Hippocampal formation (tissue), 2 donors: Measurements from ENCODE around the gene LDLRAD3.

Experiments used
- DNase-seq, 2 donors: peaks; one replicate each; lab custom pipeline; 2025; lab: John Stamatoyannopoulos, UW

LDLRAD3 gene

DNA sequence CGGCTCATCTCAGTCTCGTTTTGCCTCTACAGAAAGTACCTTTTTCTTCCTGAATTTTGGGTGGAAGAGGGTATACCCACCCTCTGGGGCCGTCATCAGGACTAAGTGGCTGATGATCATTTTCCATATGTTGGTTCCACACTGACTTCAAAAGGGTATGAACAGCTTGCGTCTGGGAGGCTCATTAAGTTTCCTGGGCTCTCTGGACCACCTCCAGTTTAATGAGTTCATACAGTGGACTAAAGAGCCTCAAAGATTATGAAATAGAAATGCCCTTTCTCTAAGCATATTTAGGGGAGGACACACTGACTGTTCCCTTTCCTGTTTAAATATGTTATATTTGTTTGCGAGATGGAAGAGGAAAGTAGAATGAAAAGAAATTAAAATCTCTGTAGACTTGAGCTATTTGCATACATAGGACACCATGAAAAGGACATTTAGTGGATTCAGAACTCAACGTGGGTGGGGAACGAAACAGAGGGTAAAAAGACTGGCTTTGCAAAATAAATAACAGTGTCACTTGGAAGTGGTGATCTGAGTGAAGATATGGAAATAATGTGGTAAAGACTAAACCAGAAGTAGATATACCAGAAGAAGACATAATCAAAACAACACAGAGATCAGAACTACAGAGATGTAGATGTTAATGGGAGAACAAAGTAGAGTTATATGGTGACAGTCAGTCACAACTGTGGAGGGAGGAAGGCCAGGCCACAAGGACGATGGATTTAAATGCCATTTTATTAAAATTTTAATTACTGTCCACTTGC, 18.7 kb downstream of the LDLRAD3 start:
- no peak for DNase-seq

DNA sequence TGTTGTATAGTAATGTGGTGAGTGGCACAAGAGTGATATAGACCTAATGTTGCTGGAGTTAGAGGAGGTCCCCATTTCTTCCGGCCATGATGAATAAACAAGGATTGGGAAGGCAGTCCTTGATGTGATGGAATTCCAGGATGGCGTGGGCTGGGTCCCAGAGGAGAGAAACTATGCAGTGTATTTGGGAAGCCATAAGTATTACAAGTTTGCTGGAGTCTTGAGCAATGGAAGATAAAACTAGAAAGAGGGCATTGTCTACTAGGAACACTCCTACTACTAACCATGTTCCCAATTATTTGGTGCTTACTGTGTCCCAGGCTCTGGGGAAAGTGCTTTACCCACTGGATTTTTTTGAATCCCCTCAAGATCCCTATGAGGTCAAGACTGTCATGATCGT, 20.0 kb downstream of the LDLRAD3 start:
- no peak for DNase-seq

DNA sequence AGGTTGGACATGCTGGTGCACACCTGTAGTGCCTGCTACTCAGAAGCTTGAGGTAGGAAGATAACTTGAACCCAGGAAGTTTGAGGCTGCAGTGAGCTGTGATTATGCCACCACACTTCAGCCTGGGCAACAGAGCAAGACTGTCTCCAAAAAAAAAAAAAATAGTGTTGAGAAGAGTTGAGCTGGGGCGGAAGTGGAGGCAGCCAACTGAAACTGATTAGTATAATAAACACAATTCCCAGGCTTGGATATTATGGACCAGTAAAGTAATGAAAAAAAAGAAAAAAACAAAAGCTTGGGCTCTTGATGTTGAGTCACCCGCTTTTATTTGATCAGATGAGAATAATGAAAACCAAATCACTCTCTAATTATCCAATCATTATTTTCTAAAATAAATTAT, 21.0 kb downstream of the LDLRAD3 start:
- DNase-seq: no peak

DNA sequence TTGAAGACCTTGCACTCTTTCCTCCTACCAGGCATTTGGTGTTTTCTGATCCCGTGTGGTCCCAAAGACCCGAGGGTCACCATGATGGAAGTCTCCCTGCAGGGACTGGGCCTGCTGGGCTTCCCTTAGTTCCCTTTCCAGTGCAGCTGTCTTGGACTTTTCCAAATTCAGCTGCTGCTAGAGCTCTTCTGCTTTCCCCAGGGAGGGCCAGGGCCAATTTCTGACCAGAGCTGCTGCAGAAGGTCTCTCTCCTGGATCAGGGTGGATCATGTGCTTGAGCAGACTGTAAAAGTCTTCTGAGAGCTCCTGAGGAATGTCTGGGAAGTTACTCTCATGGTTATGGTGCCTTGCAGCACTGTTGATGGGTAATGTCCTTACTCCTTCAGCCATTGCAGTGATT, 23.2 kb downstream of the LDLRAD3 start:
- no peak for DNase-seq

DNA sequence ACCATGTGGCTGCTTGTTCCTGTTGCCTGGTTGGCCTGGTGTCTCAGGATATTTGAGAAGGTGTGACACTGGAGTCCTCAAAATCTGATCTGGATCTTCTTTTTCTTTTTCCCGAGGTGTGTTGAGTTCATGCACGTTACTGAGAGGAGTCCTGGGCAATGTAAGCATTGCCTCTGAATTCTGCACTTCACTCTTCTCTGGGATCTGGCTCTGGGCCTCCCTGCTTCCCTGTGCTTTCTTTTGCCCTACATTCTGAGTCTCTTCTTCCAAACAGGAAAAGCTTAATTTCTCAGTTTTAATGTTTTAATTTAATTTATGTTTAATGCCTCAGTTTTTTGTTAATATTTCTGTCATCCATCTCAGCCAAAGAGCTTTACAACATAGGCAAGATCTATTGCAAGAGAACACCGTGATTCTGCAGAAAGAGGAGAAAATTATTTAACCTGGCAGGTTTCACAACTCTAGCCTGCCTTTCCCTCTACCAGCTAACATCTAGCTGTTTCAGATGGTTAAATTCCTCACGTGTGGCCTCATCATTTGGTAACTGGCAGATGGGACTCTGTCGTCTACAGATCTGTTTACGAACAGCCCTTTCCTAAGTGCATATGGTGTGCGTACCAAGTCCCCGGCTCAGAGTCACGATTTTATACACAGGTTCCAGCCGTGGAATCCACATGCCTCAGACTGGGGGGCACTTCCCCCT, 24.7 kb downstream of the LDLRAD3 start:
- no peak for DNase-seq

DNA sequence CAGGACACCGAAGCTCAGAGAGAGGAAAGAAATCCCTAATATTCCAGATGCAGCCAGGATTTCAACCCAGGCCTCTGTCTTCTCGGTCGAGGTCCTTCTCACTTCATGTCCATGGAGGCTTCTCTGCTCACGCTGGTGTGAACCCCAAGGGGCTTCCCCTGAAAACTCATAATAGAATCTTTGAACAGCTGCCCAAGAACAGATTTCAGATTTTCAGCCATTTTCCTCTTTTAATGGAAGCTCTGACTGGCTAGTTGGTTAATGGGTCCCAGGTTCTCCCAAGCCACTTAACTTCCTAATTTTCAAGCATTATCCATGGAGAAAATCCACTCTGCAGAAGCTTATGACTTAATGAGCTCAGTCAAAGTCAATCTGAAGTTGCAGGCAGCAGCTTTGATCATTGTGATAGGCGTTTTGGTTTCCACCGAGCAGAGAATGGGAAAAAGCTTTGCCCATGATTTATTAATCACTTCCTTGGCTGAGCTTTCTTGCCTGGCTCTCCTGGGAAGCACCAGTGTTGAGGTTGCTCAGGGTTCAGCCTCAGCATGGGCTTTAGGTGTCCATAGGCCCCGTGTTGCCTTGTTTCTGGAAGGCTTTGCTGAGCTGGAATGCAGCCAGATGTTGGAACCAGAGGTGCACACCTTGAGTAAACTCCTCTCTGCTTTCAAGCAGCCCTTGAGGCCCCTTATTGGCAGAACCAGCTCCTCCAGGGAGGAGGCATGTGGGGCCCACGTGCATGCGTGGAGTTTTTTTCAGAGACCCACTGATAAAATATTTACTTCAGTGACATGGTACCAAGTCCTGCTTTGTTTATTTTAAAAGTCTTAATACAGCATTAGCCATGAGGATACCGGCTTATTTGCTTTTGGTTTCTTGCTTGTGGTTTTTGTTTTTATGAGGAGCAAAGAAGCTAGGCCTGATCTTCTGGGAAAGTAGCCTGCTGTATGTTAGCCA, 25.5 kb downstream of the LDLRAD3 start:
- no peak for DNase-seq

DNA sequence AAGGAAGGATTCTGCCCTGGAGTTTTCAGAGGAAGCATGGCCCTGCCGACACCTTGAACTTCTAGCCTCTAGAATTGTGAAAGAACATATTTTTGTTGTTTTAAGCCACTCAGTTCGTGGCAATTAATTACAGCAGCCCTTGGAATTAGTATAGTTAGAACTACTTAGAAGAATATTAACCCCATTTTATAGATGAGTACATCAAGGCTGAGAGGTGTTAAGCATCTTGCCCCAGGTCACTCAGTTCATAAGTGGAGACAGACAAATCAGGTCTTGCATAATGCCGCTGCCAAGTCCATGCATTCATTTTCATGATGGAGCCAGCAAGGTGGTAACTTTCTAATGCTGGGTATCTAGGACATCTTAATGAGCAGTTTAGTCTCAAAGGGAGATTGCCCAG, 26.6 kb downstream of the LDLRAD3 start:
- no peak for DNase-seq

DNA sequence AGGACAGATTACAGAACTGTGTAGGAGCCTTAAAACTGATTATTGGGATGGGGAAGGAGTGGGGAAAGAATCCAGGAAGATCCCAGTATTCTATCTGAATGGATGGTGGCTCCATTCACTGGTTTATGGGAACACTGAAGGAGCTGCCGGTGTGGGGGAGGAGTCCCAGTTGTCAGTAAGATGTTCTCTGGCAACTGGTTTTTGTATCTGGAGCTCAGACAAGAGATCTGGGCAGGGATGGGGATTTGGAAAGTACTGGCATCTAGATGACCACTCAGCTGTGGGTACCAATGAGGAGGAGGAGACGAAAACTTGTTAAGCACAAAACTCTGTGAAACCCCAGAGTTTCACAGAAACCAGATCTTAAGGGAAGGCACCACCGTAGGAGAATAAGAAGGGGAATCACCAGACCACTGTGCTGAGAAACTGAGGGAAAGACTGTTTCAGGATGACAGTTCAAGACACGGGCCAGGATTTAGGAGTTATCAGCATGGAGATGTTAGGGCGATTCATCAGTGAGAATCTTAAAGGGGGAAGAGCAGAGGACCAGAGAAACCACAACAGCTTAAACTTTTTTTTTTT, 28.1 kb downstream of the LDLRAD3 start:
- DNase-seq: no peak

DNA sequence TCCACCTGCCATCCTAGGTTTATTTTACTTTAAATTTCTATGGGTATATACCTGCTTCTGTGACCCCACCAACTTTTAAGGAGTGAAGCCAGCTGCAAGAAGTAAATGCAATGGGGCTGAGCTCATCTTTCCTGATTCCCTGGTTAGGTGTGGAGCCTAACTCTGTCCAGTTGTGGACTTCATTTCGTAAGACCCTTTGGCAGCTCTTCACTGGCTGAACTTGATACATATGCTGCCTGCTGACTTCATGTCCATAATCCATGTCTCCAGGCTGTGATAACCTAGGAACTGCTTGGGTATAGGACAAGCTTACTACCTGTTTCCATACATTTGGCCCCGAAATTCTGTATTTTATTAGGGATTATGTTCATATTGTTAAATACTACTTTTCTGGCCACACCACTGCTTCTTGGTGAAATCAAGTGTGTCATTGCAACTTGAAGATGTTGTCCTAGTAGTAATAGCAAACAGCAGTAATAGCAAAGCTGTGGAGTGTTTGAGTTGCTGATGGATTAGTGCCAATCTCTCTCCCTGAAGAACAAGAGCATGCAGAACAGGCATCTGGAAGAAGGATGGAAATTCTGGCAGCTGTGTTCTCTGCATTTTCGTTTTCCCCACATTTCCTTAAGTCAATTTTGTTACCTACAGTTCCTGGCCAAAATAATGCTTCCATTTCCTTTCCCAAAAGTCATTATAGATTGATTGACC, 31.2 kb downstream of the LDLRAD3 start:
- DNase-seq: no peak

DNA sequence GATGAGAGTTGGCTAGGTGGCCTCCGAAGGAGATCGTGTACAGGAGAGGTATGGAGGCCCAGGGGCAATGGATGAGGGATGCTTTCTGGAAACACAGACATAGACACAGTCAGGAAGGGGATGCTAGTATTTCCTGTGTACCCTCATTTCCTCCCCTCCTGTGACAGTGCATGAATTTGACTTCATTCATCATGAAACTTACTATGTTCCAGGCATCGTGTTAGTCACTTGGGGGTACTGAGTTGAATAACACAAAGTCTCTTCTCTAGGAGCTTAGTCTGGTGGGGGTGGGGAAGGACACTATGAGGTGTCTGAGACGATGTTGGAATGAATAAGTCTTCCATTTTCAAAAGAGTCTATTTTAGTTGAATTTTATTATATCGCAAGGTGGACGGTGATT, 32.6 kb downstream of the LDLRAD3 start:
- no peak for DNase-seq

DNA sequence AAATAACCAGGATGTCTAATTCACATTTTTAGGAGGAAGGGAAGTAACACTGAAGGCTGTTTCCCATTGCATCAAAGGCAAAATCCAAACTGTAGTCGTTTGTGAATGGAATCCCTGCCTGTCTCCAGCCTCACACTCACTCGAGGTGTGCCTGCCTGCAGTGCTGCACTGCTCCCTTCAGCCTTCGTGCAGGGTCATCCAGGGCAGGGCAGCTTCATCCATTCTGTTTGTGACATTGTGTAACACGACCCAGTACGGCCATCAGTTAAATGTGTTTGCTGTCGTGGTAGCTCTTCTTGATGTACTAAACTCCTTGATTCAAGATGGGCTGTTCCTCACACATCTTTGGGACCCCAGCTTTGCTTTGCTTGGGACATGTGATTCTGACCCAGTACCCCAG, 34.3 kb downstream of the LDLRAD3 start:
- no peak for DNase-seq

DNA sequence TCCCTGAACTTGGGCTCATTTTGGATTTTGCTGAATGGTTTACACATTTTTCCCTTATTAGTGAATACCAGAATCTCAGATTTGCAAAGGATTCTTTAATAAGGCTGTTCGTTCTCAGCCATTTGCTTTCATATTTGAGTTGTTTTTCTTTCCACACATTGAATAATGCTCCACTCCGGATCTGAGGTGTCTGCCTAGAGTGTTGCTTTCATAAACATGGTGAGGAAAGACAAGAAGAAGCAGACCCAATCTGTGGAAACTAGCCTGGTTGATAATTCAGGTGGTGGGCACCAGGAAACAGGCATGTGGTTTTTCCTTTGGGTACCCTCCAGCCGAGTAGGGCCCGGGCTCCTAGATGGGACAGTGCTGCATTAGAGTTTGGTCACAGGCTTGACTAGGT, 35.0 kb downstream of the LDLRAD3 start:
- DNase-seq: no peak

DNA sequence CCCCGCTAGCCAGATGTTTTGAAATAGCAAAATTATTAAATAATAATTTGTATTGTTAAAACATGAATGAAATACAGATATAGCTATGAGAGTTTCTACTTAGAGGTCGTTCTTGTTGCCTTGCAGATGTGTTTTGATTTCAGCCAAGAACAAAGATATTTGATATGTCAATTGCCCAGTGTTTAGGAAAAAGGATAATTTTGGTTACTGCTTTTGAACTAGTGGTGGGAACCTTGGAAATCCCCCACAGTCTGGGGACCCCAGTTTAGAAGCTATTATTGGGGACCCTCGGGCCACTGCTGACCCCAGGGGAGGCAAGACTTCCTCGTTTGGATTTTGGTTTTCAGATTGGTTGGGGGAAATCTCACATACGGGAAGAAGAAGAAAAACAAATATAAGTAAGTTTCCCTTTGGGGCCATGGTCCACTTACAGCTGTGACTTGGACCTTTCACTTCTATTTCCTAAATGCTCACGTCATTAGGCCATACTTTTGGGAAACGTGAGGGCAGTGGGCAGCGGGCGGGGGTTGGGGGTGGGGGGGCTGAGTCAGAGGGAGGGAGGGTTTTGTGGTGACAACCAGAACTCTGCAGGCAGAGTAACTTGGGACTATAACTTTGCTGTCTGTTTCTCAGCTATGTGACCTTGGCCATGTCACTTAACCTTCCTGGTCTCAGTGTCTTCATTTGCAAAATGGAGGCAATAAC, 37.0 kb downstream of the LDLRAD3 start:
- DNase-seq: no peak

DNA sequence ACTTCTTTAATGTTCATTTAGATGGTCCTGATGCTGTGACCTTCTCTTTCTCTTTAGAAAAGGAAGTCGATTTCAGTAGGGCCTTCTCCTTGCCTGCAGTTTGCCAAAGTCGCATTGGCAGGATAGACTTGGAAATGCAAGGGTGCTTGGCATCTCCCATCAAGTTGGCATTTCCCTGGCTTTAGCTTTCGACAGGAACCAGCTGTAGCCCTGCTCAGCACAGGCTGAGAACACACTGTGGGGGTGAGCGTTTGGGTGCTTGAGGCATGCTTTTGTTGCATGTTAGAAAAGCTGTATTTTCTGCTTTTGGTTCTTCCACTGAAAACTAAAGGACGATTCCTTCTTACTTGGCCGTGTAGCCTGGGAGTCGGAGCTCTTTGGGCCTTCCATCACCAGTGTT, 37.7 kb downstream of the LDLRAD3 start:
- DNase-seq: peak; percentile 11 to 41

DNA sequence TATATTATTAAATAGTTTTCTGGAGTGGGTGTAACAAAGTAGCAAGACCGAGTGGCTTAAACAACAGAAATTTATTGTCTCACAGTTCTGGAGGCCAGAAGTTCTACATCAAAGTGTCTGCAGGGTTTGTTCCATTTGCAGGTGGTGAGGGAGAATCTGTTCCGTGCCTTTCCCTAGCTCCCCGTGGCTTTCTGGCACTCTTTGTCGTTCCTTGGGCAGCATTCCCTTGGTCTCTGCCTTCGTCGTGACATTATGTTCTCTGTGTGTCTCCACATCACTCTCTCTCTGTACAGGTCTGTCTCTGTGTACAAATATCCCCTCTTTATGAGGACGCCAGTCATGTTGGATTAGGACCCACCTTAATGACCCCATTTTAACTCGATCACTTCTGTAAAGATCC, 38.2 kb downstream of the LDLRAD3 start:
- DNase-seq: no peak

DNA sequence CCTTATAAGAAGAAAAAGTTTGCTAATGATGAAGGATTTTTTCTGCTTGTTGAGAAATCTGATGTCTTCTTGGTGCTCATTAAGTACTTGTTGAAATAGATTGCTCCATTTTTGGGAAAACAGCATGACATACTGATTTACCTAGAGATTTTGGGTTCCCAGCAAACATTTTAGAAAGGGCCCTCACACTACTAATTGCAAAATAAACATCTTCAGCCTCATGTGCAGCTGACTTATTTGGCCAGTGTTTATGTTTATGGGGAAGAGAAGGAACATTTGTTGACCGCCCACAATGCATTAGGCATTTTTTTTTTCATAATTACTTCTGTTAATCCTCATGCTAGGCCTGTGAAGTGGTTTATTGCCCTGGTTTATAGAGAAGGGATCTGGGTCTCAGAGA, 40.1 kb downstream of the LDLRAD3 start:
- DNase-seq: no peak

DNA sequence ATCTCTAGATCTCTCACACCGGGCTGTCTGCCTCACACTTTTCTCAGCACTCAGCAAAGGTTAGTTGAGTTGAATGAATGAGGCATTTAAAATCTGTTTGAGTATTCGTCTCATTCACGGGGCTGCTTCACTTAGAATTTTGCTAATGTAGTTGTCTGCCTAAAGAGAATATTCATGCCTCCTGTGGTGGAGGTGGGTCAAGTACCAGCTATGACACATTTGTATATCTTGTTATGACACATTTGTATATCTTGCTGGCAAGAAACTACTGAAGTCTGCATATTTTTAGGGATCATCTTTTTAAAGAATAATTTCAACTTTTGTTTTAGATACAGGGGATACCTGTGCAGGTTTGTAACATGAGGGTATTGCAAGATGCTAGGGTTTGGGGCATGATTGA, 43.1 kb downstream of the LDLRAD3 start:
- no peak for DNase-seq

DNA sequence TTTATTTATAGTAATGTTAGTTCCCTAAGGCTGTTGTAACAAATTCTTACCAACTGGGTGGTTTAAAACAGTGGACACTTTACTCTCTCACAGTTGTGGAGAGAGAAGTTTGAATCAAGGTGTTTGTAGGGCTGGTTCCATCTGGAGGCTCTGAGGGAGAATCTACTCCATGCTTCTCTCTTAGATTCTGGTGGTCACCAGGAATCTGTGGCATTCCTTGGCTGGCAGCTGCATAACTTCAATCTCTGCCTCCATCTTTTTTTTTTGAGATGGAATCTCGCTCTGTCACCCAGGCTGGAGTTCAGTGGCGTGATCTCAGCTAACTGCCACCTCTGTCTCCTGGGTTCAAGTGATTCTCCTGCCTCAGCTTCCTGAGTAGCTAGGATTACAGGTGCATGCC, 46.3 kb downstream of the LDLRAD3 start:
- no peak for DNase-seq

DNA sequence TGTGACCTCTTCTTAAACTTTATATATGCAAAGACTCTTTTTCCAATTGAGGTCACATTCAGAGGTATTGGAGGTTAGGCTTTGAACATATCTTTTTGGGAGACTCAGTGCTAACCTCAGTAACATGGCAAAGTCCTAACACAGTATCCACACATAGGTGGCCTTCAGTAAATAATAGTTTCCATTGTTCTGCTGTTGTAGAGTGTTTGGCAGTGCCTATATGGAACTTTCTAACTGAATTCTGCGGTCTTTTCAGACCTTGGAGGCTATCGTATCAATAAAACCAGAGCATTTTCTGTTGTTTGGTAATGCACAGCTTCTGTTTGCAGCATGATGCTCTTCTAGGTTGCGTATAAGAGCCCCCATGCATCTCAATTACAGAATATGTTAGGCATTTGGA, 47.0 kb downstream of the LDLRAD3 start:
- DNase-seq: no peak

DNA sequence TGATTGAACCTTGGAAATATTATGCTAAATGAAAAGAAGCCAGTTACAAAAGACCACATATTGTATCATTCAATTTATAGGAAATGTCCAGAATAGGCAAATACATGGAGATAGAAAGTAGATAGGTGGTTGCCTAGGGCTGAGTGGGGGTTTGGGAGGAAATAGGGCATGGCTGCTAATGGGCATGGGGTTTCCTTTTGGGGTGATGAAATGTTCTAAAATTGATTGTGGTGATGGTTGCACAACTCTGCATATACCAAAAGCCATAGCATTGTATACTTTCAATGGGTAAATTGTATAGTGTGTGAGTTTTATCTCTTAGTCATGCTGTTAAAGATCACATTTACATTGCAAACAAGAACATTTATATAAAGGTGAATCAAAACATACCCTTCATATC, 48.7 kb downstream of the LDLRAD3 start:
- DNase-seq: no peak

DNA sequence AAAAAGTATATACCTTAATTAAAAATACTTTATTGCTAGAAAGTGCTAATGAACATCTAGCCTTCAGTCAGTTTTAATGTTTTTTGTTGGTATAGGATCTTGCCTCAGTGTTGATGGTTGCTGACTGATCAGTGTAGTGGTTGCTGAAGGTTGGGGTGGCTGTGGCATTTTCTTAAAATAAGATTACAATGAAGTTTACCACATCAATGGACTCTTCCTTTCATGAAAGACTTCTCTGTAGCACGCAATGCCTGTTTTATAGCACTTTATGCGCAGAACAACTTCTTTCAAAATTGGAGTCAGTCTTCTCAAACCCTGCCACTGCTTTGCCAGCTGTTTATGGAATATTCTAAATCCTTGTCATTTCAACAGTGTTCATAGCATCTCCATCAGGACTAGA, 50.6 kb downstream of the LDLRAD3 start:
- no peak for DNase-seq
